HepG2 (cell line): ENCODE results near the gene TMEM63B. TPM values are rescaled to one million over a fixed set of nuclear protein-coding genes. Genes with fewer than 3 reads are reported as not detected.
A peak's percentile ranks its signal among the peaks of the same experiment; 100 is the strongest.

Experiments
- CTCF ChIP-seq: sonication (generic); formaldehyde crosslinking; IDR thresholded peaks from 2 replicates; pipeline ENCODE4 v1.5.0; 2020; ENCODE audit warnings: mild to moderate bottlenecking, missing genetic modification reagents, moderate library complexity
- HHEX ChIP-seq: IDR thresholded peaks from 2 replicates; pipeline ENCODE4 v1.6.1; 2016; ENCODE audit warnings: control low read depth
- KLF13 ChIP-seq: sonication (generic); formaldehyde crosslinking; IDR thresholded peaks from 2 replicates; pipeline ENCODE4 v1.4.0; 2020; ENCODE audit warnings: mild to moderate bottlenecking, missing genetic modification reagents
- KLF9 ChIP-seq: IDR thresholded peaks from 2 replicates; pipeline ENCODE4 v1.6.1; 2016; ENCODE audit warnings: low read depth
- MED13 ChIP-seq: sonication (generic); formaldehyde crosslinking; IDR thresholded peaks from 2 replicates; pipeline ENCODE4 v1.5.0; 2020; ENCODE audit warnings: missing genetic modification reagents
- MZF1 ChIP-seq: sonication (generic); formaldehyde crosslinking; IDR thresholded peaks from 2 replicates; pipeline ENCODE4 v1.8.1; 2023; ENCODE audit warnings: mild to moderate bottlenecking, missing genetic modification reagents, borderline replicate concordance
- PREB ChIP-seq: sonication (generic); formaldehyde crosslinking; IDR thresholded peaks from 2 replicates; pipeline ENCODE4 v1.4.0; 2020; ENCODE audit warnings: missing genetic modification reagents
- SKIL ChIP-seq: sonication (generic); formaldehyde crosslinking; IDR thresholded peaks from 2 replicates; pipeline ENCODE4 v1.8.0; 2022; ENCODE audit warnings: missing genetic modification reagents, mild to moderate bottlenecking, moderate library complexity, borderline replicate concordance
- SP4 ChIP-seq: sonication (generic); formaldehyde crosslinking; IDR thresholded peaks from 2 replicates; pipeline ENCODE4 v1.8.1; 2023; ENCODE audit warnings: mild to moderate bottlenecking, missing genetic modification reagents
- ZBED4 ChIP-seq: sonication (generic); formaldehyde crosslinking; IDR thresholded peaks from 2 replicates; pipeline ENCODE4 v1.4.0; 2020; ENCODE audit warnings: missing genetic modification reagents, borderline replicate concordance
- ZBTB14 ChIP-seq: sonication (generic); formaldehyde crosslinking; IDR thresholded peaks from 2 replicates; pipeline ENCODE4 v1.4.0; 2020; ENCODE audit warnings: missing genetic modification reagents
- ZC3H13 ChIP-seq: sonication (generic); formaldehyde crosslinking; IDR thresholded peaks from 2 replicates; pipeline ENCODE4 v1.8.1; 2023; ENCODE audit warnings: mild to moderate bottlenecking, missing genetic modification reagents, moderate library complexity
- ZNF563 ChIP-seq: sonication (generic); formaldehyde crosslinking; IDR thresholded peaks from 2 replicates; pipeline ENCODE4 v1.8.0; 2022; ENCODE audit warnings: mild to moderate bottlenecking, moderate library complexity, missing genetic modification reagents
- ZNF639 ChIP-seq: conservative IDR thresholded peaks from 2 replicates; pipeline ENCODE4 v1.6.1; 2018; ENCODE audit warnings: missing genetic modification reagents
- ZNF660 ChIP-seq: sonication (generic); formaldehyde crosslinking; IDR thresholded peaks from 2 replicates; pipeline ENCODE4 v1.5.1; 2020; ENCODE audit warnings: mild to moderate bottlenecking, low read depth, missing genetic modification reagents, borderline replicate concordance
- ZNF713 ChIP-seq: sonication (generic); formaldehyde crosslinking; IDR thresholded peaks from 2 replicates; pipeline ENCODE4 v1.4.0; 2020; ENCODE audit warnings: mild to moderate bottlenecking, missing genetic modification reagents
- polyA plus RNA-seq, 8 experiments: library from polyadenylated mRNA; depleted of rRNA in 3 of 8; stranded (reverse) in 7 of 8; unstranded in 1 of 8; fragments of >200 nt; fragmentation: Illumina TruSeq in 4 of 8; extraction: Trizol in 4 of 8; gene quantifications; 2 replicates each; pipeline versions ENCODE4 v1.2.1 to v1.2.3, GENCODE V29; 2011 to 2016; ENCODE audit warnings: low read depth in 4 of 8, missing spikeins in 1 of 8, mixed read lengths in 1 of 8; ENCODE audit not compliant: insufficient read depth in 1 of 8
- total RNA-seq, 5 experiments: library from RNA; depleted of rRNA; stranded (reverse); fragments of >200 nt; fragmentation: Illumina TruSeq; extraction: Trizol; gene quantifications; 2 replicates each; pipeline ENCODE4 v1.2.3, GENCODE V29; 2016; ENCODE audit warnings: low read depth in 1 of 5

TMEM63B gene
- total and polyA plus RNA-seq, 2 of the 13 experiments (the other 11 are each of a cell fraction or from before 2014, with no cell fraction given) = 27.4 to 75.8 TPM

GRCh38 chr6:44094403-44095242 lies 32.7 kb upstream of the TMEM63B start (continued):
- TF ChIP-seq ZNF639 (no peak), HHEX (no peak), MED13 (no peak; the same call in 1 of the 2 replicates), ZBED4 (CRISPR knock-in tag) (no peak), ZBTB14 (CRISPR knock-in tag) (0 out of 2 replicates have a peak, but pooled peaks have one; percentile 10), SP4 (CRISPR knock-in tag) (peak; percentile 60; the same call in 1 of the 2 replicates), MZF1 (CRISPR knock-in tag) (0 out of 2 replicates have a peak, but pooled peaks have one; percentile 29), SKIL (CRISPR knock-in tag) (peak; percentile 84), KLF13 (CRISPR knock-in tag) (no peak), CTCF (no peak), ZC3H13 (no peak; the same call in 1 of the 2 replicates), ZNF563 (CRISPR knock-in tag) (no peak), KLF9 (CRISPR knock-in tag) (0 out of 2 replicates have a peak, but pooled peaks have one; percentile 26), PREB (no peak), ZNF660 (CRISPR knock-in tag) (no peak), ZNF713 (CRISPR knock-in tag) (no peak)
